K562 (cell line): ENCODE data around the gene TLCD4. TPM values are rescaled to one million over a fixed set of nuclear protein-coding genes. Genes with fewer than 3 reads are reported as not detected.

Source experiments
- BRD4 ChIP-seq: fragments of 200-600 bp; sonication (generic); IDR thresholded peaks from 2 replicates; pipeline ENCODE4 v1.6.1; 2017; ENCODE audit warnings: inconsistent platforms
- FOXM1 ChIP-seq, 2 experiments: fragments of 450-650 bp in 1 of 2; sonication (generic) in 1 of 2; formaldehyde crosslinking in 1 of 2; IDR thresholded peaks; 2 replicates each; pipeline versions ENCODE4 v1.6.1 to v1.9.0; 2017 to 2022; ENCODE audit warnings: low read depth in 2 of 2, mild to moderate bottlenecking in 2 of 2, missing genetic modification reagents in 1 of 2, moderate library complexity in 1 of 2
- KDM5B ChIP-seq: fragments of 200-600 bp; sonication (generic); IDR thresholded peaks from 2 replicates; pipeline ENCODE4 v1.6.1; 2012; ENCODE audit warnings: low read depth, mild to moderate bottlenecking, moderate library complexity, low read length, control low read depth, inconsistent platforms; ENCODE audit not compliant: insufficient replicate concordance
- NELFE ChIP-seq: IDR thresholded peaks from 2 replicates; pipeline ENCODE4 v1.6.1; 2011; ENCODE audit warnings: mild to moderate bottlenecking; ENCODE audit not compliant: insufficient read depth, insufficient read length
- NFE2L1 ChIP-seq: fragments of 450-650 bp; IDR thresholded peaks from 2 replicates; pipeline ENCODE4 v1.6.1; 2016; ENCODE audit warnings: missing genetic modification characterization, low read depth, mild to moderate bottlenecking, missing compliant biosample characterization, moderate library complexity, borderline replicate concordance
- TCF15 ChIP-seq: fragments of 250-450 bp; sonication (Bioruptor Pico); IDR thresholded peaks from 2 replicates; pipeline ENCODE4 v1.8.0; 2022; ENCODE audit warnings: moderate library complexity, mild to moderate bottlenecking, inconsistent platforms
- ZBTB40 ChIP-seq, 2 experiments: fragments of 450-650 bp in 1 of 2; sonication (generic) in 1 of 2; formaldehyde crosslinking in 1 of 2; IDR thresholded peaks; 2 replicates each; pipeline versions ENCODE4 v1.7.1 to v1.9.0; 2016 to 2022; ENCODE audit warnings: inconsistent platforms in 1 of 2, mild to moderate bottlenecking in 1 of 2, missing genetic modification reagents in 1 of 2
- polyA plus RNA-seq, 8 experiments: library from polyadenylated mRNA; depleted of rRNA in 4 of 8; stranded (reverse) in 5 of 8; unstranded in 3 of 8; fragments of >200 nt; fragmentation: Nextera tagmentation in 2 of 8; fragmentation: Illumina TruSeq in 1 of 8; extraction: Ambion mirVana in 2 of 8; extraction: Trizol in 1 of 8; gene quantifications; 2 replicates each; pipeline versions ENCODE4 v1.2.1 to v1.2.3, GENCODE V29; 2011 to 2014; ENCODE audit warnings: inconsistent platforms in 1 of 8, missing spikeins in 1 of 8
- total RNA-seq, 7 experiments: library from RNA; depleted of rRNA in 6 of 7; stranded (reverse); fragments of >200 nt in 6 of 7; fragmentation: Illumina TruSeq in 2 of 7; extraction: Trizol in 2 of 7; gene quantifications; 2 replicates each; pipeline versions ENCODE4 v1.2.1 to v1.2.3, GENCODE V29; 2011 to 2021; ENCODE audit warnings: low replicate concordance in 1 of 7

Gene TLCD4
- total and polyA plus RNA-seq, 9 of the 15 experiments (the other 6 are each of a cell fraction or from before 2014, with no cell fraction given), result 3.5 to 19.8 (median 7.6) TPM

- TF ChIP-seq ZBTB40 (IDR thresholded peaks at IDR 0.05), result no peak
- TF ChIP-seq ZBTB40 (CRISPR knock-in tag; IDR thresholded peaks at IDR 0.05), result no peak
- TF ChIP-seq NELFE, result no peak
- no peak for TF ChIP-seq TCF15 (CRISPR knock-in tag)
- no peak for TF ChIP-seq FOXM1 (IDR thresholded peaks at IDR 0.05; ENCODE audit: low read depth)
- no peak for TF ChIP-seq FOXM1 (CRISPR knock-in tag; IDR thresholded peaks at IDR 0.05; ENCODE audit: low read depth)
- no peak for TF ChIP-seq NFE2L1 (tag)
- TF ChIP-seq BRD4, result no peak
- TF ChIP-seq KDM5B, result no peak
These were observed 7.2 kb downstream of the TLCD4 start (continued) for GRCh38 chr1:95124342-95124741.
